Mucosa of gallbladder (tissue), 1 donor: Measurements from ENCODE around the gene DCAF12. TPM values are rescaled to one million over a fixed set of nuclear protein-coding genes. Genes with fewer than 3 reads are reported as not detected.

Experiments
- DNase-seq: peaks from one replicate; pipeline ENCODE4 v3.0.0-alpha.2; 2020; ENCODE audit warnings: low spot score
- total RNA-seq: library from RNA; stranded (reverse); gene quantifications from one replicate; pipeline ENCODE4 v1.2.1, GENCODE V29; 2021
- donor health status: DM: no; HTN: no; CAD: no.

The DCAF12 gene
- total RNA-seq, 1 donor from 2014 or later = 33.7 TPM

DNA sequence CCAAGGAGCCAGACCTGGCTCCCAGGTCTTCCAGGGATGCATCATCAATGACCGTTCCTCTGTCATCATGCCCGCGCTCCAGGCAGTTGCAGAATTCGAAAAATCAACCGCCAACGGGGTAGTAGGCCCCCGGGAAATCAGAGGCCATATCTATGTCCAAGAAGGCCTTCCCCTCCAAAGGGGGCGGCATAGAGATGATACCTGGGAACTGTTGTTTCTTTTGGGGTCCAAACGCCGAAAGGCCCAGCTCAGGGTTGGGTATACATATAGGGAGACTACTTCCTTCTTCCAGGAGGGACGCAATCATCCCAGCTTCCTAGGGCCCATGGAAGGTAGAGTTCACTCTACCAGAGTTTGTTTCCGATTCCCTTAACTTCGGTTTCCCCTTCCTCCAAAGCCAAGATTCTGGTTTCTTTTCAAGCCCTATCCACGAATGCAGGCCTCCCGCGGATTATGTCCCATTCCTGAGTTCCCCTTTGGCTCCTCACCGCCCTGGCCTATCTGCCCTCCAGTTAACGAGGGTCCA is 754 bp downstream of the DCAF12 start:
- no peak for DNase-seq

DNA sequence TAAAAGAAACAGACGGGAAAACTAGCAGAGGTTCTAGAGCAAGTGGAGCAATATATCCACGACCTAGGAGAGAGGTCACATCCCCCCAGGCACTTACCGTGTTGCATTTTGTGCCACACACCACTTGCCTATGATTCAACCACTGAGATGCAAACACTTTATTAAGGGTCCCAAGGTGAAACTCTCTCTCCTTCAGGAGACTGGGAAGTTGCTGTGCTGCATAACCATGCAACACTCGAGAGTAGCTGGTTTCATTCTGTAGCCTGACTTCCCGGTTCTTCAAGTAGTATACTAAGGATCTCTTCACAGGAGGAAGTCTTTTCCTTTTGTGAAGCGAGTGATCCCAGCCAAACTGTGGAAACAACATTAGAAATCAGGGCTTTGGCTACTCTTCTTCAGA is 1.6 kb downstream of the DCAF12 start:
- no peak for DNase-seq

DNA sequence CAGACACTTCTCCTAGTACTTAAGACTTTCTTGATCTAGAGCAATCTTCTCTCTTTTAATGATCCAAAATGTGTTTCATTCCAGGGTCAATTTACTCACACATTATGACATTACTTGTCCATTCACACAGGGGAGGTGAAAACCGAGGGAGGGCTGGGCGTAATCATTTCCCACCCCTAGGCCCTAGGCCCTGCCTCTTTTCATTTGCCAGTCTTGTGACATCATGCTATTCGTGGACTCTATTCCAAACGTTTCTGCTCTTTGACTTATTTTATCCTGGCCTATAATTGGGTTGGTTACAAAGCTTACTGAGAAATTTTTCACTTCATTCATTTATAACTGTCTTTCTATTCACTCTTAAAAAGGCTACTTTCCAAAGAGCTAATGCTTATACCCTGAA is 2.4 kb downstream of the DCAF12 start:
- DNase-seq = no peak

DNA sequence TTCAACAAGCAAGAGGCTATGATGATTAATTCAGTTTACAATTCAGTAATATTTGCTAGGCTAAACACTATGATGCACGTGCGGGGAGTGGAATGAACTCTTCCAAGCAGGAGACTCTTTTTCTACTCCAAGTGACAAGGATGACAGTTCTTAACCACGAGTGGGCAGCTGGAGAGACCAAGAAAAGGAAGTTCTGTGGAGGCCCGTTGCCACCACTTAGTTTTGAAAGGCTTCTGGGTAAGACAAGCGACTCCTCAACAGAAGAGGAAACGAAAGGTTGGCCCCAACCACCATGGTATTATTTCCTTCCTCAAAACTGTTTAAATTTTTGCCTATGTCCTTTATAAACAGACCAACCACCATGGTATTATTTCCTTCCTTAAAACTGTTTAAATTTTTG is 2.8 kb downstream of the DCAF12 start:
- DNase-seq = peak; percentile 41

DNA sequence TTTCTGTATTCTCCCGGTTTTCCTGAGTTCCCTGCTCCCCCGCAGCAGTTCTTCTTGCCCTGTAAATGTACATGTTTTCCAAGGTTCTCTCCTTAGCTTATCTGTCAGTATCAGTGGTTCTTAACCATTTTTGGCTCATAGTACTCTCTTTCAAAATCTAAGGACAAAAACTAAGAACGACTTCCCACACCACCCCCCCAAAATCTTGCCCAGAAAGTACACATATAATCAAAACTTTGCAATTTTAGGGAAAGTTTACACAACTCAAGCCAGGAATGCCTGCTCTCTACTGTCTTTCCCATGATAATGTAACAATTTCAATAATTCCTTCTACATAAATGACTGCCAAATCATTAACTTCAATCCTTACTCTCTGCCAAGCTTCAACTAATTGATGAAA is 4.5 kb downstream of the DCAF12 start:
- DNase-seq = no peak

GRCh38 chr9:34119713-34120112 is 6.8 kb downstream of the DCAF12 start:
- no peak for DNase-seq

DNA sequence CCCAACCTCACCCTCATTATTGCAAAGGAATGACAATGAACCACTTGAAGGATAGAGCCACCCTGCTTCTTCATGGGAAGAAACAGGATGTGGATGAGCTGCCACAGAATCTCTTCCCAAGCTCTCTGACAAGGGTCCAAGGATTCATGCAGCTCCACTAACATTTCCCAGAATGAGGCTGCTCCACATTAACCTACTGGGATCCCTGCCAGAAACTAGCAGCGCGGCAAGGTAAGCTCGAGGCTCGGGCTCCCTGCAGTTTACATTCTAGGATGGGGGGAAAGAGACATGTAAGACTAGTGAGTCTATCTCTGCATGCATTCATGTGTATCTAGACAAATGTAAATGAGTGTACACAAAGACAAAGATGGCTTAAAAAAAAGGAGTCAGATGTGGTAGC is 12.1 kb downstream of the DCAF12 start:
- no peak for DNase-seq

- no peak for DNase-seq
These were observed 20.4 kb downstream of the DCAF12 start for GRCh38 chr9:34106110-34106509.

DNA sequence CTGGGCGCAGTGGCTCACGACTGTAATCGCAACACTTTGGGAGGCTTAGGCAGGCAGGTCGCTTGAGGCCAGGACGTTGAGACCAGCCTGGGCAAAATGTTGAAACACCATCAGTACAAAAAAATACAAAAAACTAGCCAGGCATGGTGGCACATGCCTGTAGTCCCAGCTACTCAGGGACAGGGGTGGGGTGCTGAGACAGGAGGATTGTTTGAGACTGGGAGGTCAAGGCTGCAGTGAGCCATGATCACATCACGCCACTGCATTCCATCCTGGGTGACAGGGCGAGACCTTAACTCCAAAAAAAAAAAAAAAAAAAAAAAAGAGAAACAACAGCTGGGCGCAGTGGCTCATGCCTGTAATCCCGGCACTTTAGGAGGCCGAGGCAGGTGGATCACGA is 23.7 kb downstream of the DCAF12 start:
- DNase-seq = no peak

- no peak for DNase-seq
These were observed 28.2 kb downstream of the DCAF12 start for GRCh38 chr9:34098307-34098706.

- DNase-seq = no peak
These were observed 28.6 kb downstream of the DCAF12 start for GRCh38 chr9:34097865-34098264.

DNA sequence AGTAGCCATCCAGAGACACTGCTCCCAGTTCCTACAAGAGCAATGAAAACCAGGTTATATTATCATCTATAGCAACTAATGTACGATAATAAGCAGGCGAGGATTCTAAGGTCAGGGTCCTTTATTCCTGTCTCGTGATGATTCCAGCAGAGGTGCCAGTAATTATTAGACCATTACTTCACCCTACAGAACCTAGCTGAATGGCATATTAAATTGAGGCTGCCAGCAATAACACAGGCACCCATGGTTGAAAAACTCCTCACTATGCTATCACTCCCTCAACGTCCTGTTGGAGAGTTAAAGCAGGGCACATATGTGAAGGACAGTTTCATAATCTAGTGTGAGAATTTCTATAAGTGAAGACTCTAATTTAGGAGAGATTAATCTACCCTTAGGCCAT is 29.7 kb downstream of the DCAF12 start:
- DNase-seq = no peak

DNA sequence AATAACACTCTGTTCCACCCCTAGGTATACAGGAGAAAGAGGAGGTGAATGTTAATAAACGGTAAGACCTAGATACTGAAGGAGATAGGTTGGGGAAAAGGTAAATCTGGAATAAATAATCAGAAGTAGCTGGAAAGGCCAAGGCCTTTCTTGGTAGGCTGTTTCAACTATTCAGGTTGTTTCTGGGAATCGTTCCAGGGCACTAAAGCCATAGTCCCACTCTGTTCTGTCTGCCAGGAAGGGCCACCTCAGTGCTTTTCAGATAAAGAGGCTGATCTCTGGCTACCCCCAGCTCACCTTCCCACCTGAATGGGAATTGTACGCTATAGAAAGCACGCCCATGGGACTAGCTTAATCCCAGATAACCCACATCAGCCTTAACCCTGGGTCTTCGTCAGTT is 32.9 kb downstream of the DCAF12 start:
- no peak for DNase-seq

DNA sequence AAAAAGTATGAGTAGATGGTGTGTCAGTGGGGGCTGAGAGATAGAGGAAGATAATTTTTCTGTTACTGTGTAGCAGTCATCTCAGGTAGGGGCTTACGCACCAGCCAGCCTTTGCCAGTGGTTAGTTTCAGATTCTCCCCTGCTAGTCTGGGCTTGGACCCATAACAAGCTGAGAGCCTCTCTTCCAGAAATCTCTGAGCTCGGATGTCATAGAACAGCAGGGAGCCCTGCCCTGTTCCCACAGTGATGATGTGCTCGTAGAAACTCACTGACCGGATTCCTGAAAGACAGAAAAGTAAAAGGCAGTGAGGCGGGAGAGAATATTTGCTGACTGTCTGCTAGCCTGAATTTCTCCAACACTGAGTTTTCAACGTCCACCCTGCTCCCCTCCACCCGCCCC is 37.2 kb downstream of the DCAF12 start:
- no peak for DNase-seq

DNA sequence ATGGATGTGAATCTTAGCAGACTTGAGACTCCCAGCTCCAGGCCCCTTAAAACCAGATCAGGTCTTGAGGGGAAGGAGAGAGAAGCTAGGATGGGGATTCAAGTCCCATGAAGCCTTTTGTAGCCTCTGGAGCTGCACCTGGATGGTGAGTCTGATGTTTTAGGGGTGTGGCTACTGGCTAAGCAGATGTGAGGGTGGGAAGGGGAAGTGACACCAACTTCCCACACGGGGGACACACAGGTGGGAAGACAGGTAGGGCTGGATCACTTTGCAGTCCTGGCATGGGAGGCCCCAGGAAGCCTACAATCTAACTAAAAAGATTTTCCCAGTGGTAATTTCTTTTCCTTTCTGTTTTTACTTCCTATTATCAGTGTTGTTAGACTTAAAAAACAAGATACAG is 39.1 kb downstream of the DCAF12 start:
- no peak for DNase-seq

- DNase-seq = no peak
These were observed 39.6 kb downstream of the DCAF12 start for GRCh38 chr9:34086864-34087263.

GRCh38 chr9:34085581-34086500 is 40.7 kb downstream of the DCAF12 start:
- DNase-seq = no peak

- DNase-seq = peak; percentile 10
These were observed 41.9 kb downstream of the DCAF12 start for GRCh38 chr9:34084562-34084961.

DNA sequence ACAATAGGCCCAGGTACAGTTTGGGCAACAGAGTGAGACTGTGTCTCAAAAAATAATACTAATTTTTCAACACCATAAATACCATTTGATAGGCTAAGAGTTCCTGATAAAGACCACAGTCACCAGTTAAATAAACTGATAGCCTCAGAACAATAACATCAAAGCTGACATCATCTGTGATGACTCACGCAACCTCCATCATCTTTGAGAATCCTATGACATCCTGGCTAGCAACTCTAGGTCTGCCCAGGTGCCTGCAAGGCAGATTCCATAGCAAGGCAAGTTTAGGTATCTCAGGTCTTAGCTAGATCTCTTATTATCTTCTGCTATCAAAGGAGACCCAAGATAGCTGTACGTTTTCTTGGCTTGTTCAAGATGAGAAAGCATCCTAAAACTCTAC is 47.3 kb downstream of the DCAF12 start:
- no peak for DNase-seq

DNA sequence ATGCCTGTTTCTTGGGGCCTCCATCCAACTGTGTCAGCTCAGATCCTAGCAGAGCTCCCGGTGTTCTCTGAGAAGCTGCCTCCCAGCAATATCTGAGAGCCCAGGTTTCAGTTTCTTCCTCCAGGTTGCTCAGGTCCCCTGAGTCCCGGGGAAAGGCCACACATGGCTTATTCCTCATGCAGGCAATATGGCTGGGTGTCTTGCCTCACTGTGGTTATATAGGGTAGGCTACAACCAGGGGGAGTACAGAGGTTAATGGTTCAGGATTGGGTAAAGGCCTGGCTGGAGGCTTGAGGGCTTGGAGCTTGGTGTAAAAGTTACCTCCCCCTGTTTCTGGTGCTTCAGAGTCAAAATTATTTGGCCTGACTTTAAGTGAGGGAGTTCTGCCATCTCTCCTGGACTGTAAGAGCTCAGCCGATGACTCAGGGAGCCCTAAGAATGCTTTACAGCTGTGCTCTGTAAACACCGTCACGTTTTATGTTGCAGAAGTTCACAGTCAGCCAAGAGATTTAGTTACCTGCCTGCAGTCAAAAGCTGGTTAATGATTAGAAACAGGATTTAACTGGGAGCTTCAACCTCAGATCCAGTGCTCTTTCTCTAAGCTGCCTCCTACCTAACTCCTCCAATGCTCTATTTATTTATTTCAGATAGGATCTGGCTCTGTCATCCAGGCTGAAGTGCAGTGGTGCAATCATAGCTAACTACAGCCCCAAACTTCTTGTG is 53.5 kb downstream of the DCAF12 start:
- DNase-seq = peak; percentile 53

DNA sequence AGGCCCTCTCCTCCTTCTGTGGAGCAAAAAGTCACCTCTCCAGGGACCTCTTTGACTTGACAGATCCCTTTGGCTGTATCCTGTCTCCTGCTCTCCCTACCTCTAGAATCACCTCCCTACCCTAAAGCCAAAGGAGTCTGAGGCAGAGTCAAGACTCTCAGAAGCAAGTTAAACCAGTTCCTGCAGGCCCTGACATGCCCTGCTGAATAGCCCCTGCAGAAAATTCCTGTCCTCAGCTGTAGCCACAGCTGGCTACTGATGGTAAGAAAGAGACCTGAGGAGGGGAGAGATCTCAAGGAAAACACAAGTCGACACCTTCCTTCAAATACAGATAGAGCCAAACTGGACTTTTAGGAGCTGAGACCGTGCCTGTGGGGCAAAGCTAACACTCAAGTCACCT is 54.1 kb downstream of the DCAF12 start:
- DNase-seq = no peak

- DNase-seq = no peak
These were observed 55.7 kb downstream of the DCAF12 start for GRCh38 chr9:34070606-34071324.
